HL-60 (cell line): Measurements from ENCODE around the gene SLCO4A1.

Source experiments
- DNase-seq, 2 experiments: peaks; one replicate each; pipeline ENCODE4 v3.0.0-alpha.2; 2010 to 2020; ENCODE audit warnings: low read depth in 1 of 2, low spot score in 1 of 2
- H3K27ac ChIP-seq: fragments of 250-450 bp; sonication (Bioruptor Pico); replicated peaks from 2 replicates; pipeline ENCODE4 v1.5.1; 2020; ENCODE audit warnings: mild to moderate bottlenecking, moderate library complexity
- H3K27me3 ChIP-seq: fragments of 250-450 bp; sonication (Bioruptor Pico); 2 replicates; pipeline ENCODE4 v1.5.1; 2021; ENCODE audit warnings: mild to moderate bottlenecking, moderate library complexity; ENCODE audit not compliant: insufficient read depth, poor library complexity, severe bottlenecking
- H3K4me3 ChIP-seq: replicated peaks from 2 replicates; pipeline ENCODE4 v1.5.1; 2011; ENCODE audit warnings: mild to moderate bottlenecking, control low read depth, low read length; ENCODE audit not compliant: insufficient read depth
- GABPA ChIP-seq: IDR thresholded peaks from 2 replicates; pipeline ENCODE4 v1.6.1; 2012; ENCODE audit warnings: low read depth
- POLR2AphosphoS5 ChIP-seq: IDR thresholded peaks from 2 replicates; pipeline ENCODE4 v1.6.1; 2012; ENCODE audit warnings: low read depth
- SPI1 ChIP-seq: IDR thresholded peaks from 2 replicates; pipeline ENCODE4 v1.6.1; 2012; ENCODE audit warnings: low read depth, mild to moderate bottlenecking, borderline replicate concordance
- TF ChIP-seq, protein P1 (sequence below): IDR thresholded peaks from one replicate; pipeline ENCODE4 v1.5.1; 2011; ENCODE audit warnings: low read length, control low read depth, inconsistent platforms; ENCODE audit not compliant: insufficient read depth
- TF ChIP-seq, protein P2 (sequence below): IDR thresholded peaks from 2 replicates; pipeline ENCODE4 v1.6.1; 2012; ENCODE audit warnings: low read depth; ENCODE audit not compliant: insufficient replicate concordance

The SLCO4A1 gene

DNA sequence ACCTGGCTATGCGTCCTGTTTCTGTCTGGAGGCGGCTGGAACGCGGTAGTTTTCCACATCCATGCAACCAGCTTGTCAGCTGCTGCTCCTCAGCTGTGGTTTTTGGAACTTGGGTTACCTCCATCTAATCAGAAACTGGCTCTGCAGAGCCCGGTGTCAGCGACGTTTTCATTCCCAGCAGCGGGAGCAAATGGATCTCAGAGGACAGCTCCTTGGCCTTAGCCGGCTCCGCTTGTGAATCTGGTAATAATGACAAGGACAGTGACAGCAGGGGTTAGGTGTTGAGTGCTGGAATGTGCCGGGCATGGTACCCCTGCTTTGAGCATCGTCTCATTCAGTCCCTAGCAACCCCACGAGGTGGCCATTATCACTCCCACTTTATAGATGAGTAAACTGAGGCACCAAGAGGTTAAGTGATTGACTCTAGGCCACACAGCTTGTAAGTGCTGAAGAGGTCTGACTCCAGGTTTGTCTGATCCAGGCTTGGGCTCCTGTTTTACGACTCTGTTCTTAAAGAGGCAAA lies 1.3 kb downstream of the SLCO4A1 start:
- TF ChIP-seq POLR2AphosphoS5: 0 out of 2 replicates have a peak, but pooled peaks have one; percentile 25
- TF ChIP-seq, protein P1, sequence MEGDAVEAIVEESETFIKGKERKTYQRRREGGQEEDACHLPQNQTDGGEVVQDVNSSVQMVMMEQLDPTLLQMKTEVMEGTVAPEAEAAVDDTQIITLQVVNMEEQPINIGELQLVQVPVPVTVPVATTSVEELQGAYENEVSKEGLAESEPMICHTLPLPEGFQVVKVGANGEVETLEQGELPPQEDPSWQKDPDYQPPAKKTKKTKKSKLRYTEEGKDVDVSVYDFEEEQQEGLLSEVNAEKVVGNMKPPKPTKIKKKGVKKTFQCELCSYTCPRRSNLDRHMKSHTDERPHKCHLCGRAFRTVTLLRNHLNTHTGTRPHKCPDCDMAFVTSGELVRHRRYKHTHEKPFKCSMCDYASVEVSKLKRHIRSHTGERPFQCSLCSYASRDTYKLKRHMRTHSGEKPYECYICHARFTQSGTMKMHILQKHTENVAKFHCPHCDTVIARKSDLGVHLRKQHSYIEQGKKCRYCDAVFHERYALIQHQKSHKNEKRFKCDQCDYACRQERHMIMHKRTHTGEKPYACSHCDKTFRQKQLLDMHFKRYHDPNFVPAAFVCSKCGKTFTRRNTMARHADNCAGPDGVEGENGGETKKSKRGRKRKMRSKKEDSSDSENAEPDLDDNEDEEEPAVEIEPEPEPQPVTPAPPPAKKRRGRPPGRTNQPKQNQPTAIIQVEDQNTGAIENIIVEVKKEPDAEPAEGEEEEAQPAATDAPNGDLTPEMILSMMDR: no peak
- peak overlapping the region; percentile 82 for H3K4me3 ChIP-seq
- H3K27ac ChIP-seq: peak overlapping the region; percentile 83
- H3K27me3 ChIP-seq: no peaks in the 10 kb centered on the region
- DNase-seq: no peak

DNA sequence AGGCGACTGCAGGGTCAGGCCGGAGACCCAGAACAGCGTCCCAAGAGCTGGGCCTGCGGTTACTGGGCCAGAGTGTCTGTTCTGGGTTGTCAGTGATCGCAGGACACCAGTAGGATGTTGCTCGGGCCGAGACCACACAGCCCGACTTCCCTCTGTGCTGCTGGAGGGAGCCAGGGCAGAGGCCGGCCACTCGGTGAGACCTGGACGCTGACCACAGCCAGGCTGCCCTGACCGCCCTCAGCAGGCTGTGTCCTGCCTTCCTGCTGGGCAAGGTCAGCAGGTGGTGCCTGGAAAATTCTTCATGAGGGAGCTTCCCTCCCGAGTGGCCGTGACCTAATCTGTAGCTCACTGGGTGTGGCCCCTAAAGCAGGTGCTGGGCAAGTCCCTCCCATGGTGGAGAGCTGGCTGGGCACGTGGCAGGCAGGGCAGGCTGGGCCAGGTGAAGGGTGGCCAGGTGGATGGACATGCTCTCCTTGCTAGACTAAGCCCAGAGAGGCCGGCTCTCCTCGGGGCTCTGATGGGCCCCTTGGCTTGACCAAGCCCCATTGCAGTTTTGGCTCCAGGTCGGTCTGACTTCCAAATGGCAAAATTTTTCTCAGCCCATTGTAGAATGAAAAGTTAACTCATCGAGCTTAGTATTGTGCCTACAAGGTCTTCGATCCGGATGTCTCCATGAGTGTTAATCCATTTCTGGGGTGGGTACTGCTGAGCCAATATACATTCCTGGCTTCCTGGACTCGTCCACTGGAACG lies 1.9 kb downstream of the SLCO4A1 start:
- Histone ChIP-seq H3K4me3 (peak overlapping the region; percentile 82), H3K27ac (peak overlapping the region; percentile 41), H3K27me3 (no peaks in the 10 kb centered on the region)
- DNase-seq: no peak
- no peak for TF ChIP-seq SPI1
- no peak for TF ChIP-seq GABPA
- no peak for TF ChIP-seq POLR2AphosphoS5
- TF ChIP-seq, protein P2, sequence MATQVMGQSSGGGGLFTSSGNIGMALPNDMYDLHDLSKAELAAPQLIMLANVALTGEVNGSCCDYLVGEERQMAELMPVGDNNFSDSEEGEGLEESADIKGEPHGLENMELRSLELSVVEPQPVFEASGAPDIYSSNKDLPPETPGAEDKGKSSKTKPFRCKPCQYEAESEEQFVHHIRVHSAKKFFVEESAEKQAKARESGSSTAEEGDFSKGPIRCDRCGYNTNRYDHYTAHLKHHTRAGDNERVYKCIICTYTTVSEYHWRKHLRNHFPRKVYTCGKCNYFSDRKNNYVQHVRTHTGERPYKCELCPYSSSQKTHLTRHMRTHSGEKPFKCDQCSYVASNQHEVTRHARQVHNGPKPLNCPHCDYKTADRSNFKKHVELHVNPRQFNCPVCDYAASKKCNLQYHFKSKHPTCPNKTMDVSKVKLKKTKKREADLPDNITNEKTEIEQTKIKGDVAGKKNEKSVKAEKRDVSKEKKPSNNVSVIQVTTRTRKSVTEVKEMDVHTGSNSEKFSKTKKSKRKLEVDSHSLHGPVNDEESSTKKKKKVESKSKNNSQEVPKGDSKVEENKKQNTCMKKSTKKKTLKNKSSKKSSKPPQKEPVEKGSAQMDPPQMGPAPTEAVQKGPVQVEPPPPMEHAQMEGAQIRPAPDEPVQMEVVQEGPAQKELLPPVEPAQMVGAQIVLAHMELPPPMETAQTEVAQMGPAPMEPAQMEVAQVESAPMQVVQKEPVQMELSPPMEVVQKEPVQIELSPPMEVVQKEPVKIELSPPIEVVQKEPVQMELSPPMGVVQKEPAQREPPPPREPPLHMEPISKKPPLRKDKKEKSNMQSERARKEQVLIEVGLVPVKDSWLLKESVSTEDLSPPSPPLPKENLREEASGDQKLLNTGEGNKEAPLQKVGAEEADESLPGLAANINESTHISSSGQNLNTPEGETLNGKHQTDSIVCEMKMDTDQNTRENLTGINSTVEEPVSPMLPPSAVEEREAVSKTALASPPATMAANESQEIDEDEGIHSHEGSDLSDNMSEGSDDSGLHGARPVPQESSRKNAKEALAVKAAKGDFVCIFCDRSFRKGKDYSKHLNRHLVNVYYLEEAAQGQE: no peak
- TF ChIP-seq, protein P1: no peak

DNA sequence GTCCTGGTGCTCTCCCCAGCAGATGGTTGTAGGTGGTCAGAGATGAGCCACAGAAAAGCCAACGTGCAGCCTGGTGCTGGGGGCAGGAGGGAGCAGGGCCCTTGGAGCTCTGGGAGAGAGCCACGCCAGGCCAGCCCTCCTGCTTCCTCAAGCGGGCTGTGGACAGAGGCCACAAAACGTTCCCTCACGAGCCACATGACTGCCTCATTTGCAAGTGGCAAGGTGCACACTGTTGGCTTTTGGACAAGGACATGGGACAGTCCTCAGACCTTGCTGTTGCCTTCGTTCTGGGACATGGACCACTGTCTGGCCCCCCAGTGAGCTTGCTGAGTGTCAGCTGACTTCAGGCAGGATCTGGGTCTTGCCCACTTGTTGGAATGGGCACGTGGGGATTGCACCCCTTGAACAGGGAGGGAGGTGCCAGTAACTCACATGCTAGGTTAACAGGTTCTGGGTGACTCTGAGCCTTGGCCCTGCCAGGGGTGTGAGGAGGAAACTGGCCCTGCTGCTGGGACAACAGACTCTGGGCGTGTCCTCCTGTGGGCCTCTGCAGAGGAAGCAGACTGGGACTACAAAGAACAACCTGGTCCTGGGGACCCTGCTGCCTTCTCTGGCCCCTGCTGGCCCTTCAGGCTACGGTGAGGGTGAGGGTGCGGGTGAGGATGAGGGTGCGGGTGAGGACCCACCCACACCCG lies 2.6 kb downstream of the SLCO4A1 start:
- Histone ChIP-seq H3K27ac (peak overlapping the region; percentile 41), H3K4me3 (no peak overlapping the region), H3K27me3 (no peaks in the 10 kb centered on the region)
- TF ChIP-seq, protein P1: no peak
- TF ChIP-seq SPI1 (no peak), GABPA (no peak), POLR2AphosphoS5 (peak; percentile 52; the same call in 1 of the 2 replicates)
- TF ChIP-seq, protein P2: no peak
- peak in 1 of 2 experiments; percentile 73 for DNase-seq
